RPMI8226 (cell line): Measurements from ENCODE around the gene PELI1.
"Not testable (repeated sequence)": the region's sequence is repeated elsewhere in the genome, so short reads cannot be mapped to it uniquely, and the experiment has no call there.

Source experiments
- DNase-seq: peaks from one replicate; pipeline ENCODE4 v3.0.0-alpha.2; 2015

PELI1 gene

DNA sequence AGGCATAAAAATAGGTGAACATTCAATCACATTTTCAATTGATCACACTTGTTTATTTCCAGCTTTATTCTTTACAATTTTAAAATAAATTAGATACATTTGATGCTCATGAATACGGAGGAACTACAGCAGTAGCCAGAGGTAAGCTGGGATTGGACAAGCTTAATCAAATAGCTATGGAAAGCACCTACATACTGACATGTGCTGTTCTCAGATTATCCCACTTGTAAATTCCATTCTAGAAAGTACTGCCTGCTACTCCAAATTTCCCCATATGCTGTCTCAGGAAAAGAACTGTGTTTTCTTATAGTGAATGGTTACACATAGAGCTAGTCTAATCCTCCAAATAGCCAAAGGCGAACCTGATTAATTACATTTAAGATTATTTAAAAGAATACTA lies 24.2 kb downstream of the PELI1 start:
- no peak for DNase-seq

DNA sequence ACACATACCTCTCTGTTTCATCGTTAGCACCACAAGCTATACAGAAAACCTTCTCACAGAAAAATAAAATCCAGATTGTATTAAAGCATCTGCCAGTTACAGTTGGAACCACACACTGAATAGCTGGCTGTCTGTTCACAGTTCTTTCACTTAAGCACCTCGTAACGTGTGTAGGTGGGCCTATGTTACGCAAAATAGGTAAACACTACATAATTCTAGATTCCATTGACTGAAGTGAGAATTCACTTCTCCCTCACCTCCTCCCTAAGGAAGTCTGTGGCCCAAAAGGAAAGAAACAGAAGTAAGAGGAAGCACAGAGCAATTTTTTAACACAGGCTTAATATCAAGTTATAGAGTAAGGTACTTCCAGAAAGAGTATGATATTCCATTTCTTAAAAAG lies 24.9 kb downstream of the PELI1 start:
- no peak for DNase-seq

DNA sequence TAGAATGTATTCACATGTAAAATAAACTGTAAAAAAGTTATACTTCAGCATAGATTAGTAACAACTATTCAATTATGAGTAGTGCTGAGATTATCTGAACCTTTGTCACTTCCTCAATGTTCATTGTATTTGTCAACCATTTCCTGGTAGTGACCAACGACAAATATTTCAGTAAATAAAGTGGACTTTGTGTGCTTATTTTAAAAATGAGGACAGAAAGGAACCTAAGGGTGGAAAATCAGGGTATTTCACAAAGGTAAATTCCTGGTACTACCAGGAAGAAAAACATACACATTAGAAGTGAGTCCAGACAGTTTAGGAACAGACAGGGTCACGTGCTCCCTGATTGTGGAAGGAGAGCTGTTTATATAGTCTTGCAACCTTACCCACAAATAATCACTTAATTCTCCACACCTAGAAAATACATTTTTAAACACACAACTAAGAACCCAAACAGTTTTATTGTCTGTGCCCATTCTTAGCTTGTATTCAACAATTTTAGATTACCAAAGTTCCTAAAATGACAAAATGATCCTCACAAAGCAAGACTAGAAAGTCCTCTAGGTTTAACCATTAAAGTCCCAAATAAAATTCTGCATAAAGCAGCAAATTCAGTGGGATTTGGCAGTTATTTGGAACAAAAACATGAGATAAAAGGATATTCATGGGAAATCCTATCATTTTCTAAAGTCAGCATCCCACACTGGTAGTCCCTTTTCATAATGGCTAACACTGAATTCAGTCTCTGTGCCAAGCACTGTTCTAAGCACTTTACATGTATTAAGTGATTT lies 28.2 kb downstream of the PELI1 start:
- DNase-seq = no peak

DNA sequence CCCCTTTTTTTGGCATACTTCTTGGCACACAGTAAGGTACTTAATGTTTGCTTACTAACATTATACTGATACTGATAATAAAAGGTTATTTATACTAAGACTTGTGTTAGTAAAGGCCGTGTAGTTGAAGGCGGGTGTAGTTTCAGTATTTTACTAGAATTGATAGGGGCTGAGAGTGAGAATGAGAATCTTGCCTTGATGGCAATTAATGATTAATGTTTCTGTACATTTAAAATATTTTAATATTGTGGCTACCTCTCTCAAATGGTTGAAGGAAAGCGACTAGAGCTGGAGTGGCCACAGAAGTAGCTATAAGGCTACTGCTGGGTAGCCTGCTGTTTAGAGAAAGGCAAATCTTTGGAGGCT lies 29.3 kb downstream of the PELI1 start:
- DNase-seq = no peak

DNA sequence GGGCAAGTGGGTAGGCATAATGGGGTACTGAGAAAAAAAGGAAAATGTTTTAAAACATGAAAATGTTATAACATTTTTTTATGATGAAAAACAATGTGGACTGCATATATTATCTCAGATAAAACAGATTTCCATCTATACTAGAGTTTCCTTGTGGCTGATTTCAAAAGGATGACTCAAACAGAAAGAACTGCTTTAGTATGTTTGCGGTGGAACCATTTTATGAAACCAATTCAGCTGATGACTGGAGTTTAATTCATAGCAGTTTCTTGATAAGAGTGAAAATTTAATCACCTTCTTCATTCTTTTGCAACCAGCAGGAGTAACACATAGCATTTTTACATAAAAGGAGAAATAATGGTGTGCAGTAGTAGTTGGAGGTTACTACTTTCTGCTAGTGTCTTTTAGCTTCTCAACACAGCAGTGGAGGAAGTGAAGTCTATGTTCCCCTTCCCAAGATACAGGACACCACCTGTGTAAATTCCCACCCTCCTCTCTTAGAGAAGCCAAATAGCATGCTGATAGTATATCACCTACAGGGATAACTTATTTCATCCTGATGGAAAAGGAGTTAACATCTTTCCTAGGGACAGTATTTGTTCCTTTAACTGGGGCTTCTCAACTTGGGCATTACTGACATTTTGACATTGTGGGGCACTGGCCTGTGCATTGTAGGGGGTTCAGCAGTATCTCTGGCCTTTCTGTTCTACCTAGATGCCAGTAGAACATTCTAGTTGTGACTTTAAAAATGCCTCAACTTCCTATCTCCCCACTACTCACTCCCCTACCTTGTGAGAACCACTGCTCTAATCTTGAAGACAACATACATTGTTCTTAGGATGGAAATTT lies 29.9 kb downstream of the PELI1 start:
- DNase-seq = peak; percentile 25

DNA sequence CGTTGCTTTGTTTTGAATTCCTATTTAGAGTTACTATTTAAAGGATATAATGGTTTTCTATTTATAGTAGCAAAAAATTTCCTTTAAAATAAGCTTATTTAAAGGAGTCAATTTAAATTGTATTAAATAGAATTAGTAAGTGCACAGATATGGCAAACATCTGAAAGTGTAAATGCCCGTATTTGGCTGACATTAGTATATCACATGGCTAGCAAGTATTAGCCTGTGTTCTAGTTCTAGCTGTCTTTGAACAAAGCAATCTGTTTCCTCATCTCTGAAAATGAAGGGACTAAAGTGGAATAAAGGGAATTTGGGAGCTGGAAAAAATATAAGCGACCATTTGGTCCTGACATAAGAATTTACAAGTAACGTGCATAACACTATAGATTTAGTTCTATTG lies 32.2 kb downstream of the PELI1 start:
- no peak for DNase-seq

DNA sequence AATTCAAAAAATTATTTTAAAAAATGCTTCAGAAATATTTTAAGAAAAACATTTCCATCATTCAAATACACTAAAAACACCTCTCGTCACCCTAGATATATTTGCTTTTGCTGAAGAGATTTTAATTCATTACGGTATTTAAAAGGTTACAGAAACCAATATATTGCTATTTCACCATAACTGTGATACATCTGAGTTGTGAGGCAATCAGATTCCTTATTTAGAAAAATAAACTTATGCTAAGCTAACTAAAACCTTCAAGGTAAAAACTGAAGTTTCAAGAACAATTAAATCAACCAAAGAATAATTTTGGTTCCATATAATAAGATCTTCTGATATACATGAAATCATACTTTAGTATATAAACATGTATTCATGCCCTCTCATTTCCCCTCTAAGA lies 32.8 kb downstream of the PELI1 start:
- DNase-seq = no peak

DNA sequence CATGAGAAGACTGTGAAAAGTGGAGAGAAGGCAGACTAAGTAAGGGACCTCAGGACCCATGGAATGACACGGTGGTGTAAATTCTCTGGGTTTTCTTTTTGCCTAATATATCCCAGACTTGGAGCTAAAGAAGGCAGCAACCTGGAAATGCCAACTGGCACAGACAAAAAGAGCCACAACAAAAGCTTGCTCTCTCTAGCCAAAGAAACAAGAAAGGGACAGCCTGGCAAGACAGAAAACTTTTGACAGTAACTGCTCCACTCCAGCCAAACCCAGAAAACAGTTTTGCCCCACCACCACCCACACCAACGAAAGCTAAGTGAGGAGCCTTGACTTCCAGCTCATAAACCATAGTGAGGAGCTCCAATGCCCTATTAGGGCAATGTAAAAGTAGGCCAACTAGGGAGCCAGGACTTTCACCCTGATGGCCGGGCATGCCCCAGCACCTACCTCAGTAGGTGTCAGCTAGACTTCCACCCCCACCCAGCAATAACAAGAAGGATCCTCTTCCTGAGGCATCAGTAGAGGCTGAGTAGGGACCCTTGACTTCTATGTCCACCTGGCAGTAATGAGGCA lies 35.5 kb downstream of the PELI1 start:
- DNase-seq = no peak

DNA sequence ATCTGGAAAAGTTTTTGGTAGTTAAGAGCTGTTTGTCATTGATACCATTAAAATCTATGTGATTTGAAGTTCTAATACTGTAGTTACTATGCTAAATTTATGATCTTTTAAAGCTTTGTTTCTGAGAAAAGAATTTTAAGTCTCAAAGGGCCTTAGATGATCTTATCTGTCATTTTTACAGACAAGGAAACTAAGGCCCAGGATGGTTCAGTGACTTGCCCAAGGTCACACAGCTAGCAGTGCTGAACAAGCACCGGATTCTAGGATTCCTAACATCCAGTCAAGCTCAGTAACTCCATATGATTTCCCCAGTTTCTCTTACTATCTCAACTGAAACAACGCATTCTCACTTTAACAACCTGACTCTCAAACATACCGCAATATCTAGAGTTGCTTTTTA lies 37.7 kb downstream of the PELI1 start:
- no peak for DNase-seq

DNA sequence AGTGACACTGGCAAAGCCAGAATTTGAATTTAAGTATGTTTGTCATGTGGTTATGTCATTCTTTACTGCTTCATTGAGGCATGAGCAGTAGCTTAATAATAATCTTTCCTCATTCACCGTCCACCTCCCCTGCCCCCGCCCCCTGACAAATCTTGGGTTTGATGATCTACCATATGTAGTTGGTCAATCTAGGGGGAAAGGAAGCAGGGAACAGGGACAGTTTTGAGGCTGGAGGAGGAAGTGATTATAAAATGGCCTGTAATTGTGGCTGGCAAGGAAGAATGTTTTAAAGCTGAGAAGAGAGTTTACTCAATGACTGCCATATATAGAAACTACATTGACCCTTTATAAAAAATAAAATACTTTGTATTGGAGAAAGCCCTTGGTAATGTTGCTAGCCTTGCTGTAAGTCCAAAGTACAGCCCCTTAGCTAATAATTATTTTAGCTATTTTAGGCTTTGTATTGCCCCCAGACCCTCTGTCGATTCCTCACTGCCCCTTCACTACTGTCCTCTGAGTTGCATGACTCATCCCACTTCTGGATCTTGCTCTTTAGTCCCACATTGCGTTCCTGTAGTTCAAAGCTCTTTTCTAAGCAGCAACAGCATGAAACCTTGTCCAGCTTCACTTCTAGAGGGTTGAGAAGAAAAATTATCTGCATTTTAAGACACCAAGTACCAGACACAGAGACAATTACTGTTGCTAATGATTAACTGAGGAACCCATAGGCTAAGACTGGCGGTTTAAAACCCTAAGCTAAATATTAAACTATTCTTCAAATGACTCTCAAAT lies 38.4 kb downstream of the PELI1 start:
- DNase-seq = no peak

DNA sequence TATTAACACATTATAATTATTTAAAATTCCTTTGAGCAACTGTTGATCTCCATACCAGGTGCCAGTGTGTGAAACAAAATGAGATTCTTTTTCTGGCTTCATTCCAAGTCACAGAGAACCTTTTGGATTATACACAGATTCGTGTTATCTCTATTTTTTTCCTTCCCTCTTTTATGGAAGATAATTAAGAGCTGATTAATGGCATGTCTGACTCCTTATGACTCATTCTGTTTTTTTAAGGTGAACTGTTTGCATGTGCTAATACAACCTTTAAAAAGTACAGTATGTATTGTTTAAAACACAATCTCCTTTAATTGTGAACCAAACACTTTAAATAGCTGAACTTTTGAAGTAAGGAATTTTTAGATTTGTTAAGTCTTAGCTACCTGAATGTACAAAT lies 39.3 kb downstream of the PELI1 start:
- DNase-seq = no peak

DNA sequence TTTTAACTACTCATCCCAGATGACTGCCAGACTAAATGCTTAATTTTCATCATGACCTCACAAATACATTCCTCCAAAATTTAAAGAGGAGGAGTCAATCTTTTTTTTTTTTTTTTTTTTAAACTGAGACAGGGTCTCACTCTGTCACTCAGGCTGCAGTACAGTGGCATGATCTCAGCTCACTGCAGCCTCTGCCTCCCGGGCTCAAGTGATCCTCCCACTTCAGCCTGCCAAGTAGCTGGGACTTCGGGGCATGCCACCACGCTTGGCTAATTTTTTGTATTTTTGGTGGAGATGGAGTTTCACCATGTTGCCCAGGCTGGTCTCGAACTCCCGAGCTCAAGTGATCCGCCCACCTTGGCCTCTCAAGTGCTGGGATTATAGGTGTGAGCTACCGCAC lies 41.5 kb downstream of the PELI1 start:
- DNase-seq = not testable (repeated sequence)

DNA sequence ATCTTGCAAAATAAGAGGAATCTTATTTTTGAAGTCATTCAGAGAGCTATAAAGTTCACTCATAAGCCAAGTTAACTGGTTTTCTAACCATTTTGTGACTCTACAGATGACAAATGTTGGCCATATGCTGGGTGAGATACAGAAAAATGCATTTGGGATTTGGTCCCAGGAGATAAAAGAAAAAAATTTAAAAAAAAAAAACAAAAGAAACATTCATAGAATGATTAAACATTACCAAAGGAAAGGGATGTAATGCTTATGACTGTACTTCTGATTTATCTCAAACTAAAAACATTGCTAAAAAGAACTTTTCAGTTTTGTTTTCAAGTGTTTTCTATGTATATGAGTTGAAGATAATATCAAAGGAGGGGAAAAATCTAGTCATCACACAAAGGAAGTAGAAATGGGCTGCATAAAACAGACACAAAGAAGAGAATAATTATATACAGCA lies 43.1 kb downstream of the PELI1 start:
- DNase-seq = no peak

DNA sequence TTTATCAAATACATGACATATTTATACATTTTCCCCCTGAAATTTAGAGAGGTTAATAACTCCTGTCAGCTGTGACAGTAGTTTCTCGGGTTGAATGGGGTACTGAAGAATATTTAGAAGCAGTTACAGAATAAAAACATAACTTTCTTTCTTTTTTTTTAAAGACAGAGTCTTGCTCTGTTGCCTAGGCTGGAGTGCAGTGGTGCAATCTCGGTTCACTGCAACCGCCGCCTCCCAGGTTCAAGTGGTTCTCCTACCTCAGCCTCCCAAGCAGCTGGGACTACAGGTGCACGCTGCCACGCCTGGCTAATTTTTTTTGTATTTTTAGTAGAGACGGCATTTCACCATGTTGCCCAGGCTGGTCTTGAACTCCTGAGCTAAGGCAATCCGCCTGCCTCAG lies 43.6 kb downstream of the PELI1 start:
- not testable (repeated sequence) for DNase-seq

DNA sequence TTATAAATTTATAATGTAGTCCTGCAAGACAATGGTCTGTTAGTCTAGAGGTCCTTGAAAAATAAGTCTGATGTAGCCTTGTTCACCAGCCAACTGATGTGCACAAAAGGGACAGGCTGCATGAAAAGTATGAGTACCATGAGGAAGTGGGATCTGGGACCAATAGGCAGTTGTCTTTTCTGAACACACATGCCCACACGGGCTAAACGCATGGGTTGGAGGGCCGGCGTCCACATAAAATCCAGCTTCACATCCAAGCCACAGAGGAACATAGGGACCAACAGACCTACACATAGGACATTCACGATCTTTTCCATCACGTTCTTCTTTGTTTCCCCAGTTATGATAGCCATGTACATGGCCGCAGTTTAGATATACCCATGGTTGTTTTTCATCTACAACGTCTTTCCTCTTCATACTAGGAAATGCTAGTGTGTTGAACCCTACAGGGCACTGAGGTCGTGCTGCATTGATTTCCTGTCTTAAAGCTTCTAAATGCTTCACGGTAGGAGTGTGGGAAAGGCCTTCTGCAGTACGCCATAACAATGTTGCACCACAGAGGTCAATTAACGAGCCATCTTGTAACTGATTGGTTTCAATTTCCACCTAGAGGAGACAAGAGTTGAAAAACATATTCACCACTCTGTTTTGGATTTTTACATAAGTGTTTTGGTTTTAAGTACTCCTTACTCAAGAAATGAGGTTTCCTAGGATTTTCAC lies 49.4 kb downstream of the PELI1 start:
- no peak for DNase-seq

DNA sequence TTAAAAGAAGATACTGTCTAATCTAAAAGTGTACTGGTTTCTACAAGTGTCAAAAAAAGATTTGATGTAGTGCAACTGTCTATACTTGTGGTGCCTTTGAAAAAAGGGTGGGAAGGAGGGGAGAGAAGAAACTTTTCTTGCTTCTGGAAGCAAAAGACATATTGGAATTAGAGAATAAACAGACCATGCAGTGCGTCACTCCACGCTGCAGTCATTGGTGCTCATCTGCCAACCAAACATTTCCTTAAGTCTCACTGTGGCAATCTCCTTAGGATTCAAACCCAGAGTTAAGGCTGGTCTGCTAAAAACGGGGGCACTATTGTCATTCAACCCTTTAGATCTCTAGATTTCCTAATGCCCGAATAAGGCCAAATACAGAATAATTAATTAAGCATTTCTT lies 50.9 kb downstream of the PELI1 start:
- no peak for DNase-seq

DNA sequence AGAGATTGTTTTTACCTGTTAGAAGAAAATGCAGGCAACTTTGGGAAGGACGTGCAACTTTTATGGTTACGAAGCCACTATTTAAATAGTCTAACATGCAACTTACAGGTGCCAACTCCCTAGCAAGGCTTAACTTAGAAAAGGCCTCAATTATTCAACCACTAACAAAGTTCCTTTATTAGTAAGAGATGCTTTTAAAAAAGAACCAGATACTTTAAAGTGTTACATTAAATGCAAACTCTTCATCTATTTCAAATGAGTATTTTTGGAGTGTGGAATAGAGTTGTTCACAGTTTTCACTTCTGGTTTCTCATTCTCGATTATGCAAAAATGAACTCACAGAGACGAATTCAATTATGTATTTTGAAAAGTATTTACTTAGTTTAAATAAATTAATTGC lies 51.7 kb downstream of the PELI1 start:
- DNase-seq = no peak

DNA sequence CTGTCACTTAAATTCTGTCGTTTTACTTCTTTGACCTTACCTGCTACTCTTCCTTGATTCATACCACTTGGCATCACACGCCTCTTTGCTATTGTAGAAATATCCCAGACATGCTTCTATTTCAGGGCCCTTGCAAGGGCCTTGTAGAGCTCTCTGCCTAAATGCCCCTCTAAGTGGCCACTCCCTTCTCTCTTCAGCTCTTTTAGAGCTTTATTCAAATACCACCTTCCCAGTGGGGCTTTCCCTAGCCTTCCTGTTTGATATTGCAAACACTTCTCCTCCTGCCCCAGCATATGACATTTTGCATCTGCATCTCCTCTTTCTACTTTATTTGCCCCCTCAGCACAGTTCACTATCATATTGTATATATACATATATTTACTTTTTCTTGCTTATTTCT lies 54.0 kb downstream of the PELI1 start:
- DNase-seq = no peak

DNA sequence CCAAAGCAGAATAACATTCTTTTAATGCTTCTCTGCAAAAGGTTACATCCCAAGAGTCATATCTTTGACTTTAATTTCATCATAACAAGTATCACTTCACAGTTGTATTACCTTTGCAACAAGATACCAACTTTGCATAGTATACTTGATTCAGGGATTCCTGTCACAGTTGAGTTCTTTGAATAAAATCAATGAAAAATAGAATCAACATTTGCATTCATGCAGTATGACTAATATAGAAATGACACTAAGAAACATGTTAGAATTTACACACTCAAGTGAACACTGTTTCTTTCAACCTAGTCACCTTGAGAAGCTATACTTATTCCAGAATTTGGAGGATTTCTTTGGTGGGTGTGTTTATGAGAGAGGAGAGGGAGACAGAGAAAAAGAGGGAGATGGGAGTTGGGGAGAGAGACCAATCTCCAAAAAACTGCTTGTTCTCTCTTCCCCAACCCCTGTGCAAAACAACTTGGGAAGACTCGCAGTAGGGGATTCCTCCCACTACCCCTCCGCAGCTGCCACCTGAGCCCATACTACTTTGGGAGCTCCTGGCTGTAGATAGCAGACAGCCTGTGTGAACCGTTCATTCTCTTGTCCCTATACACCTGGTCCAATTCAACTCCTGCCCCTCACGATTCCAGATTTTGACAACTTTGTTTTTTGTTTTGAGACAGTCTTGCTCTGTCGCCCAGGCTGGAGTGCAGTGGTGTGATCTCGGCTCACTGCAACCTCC lies 57.7 kb downstream of the PELI1 start:
- DNase-seq = no peak

DNA sequence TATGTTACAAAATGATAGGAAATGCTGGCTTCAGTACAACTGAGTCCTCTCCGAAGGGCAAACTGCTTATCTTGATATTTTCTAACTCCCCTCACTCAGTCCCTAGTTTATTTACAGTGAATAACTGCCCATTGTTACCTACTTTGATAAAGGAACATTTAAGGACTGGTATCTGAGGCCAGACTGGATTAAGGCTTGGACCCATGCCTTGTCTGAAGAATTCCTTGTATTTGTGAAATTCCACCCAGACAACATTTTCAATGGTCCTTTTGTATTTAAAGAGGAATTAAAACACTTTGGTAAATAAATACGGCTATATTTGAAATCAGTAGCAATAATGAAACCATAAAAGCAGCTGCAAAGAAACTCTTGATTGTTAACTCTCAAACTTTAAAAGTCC lies 58.3 kb downstream of the PELI1 start:
- no peak for DNase-seq

DNA sequence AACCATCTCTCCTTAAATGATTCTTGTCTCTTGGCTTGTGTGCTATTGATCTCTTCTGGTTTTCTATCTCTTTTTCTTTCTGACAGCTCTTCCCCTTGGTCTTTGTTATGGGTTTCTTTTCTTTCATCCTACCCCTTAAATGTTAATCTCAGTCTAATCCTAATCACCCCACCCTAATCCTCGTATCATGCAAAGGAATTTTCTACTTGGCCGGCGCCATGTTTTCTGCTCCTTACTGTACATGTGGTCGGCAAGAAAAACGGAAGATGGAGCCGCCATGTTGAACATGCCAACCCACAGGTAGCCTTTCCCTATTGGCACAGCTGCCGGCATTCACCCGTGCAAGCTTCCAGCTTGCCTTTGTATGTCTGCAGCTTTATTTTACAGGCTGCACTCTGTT lies 63.2 kb downstream of the PELI1 start:
- no peak for DNase-seq

DNA sequence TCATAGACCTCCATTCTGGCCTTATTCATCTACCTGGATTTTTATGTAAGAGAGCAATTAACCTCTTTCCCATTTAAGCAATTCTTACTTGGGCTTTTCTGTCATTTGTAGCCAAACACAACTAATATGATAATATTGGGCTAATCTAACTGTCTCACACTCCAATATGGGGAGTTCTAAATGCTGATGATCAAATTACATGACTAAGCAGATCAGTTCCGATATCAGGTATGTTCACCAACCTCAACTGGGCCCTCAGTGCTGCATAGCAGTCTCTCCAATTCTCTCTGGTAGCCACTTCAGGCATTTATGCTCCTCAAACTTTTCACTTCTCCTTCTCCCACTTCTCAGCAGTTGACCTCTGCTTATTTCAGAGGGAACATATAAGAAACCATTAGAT lies 64.0 kb downstream of the PELI1 start:
- no peak for DNase-seq
